ENCODE measurements around the gene PTP4A2. TPM values are rescaled to one million over a fixed set of nuclear protein-coding genes. Genes with fewer than 3 reads are reported as not detected.

Gene PTP4A2
- polyA plus RNA-seq, 1 donor: 194 TPM

GRCh38 chr1:31861346-31861745 lies 76.8 kb downstream of the PTP4A2 start:
- no peak for DNase-seq (ENCODE audit: low read depth)

GRCh38 chr1:31860581-31860980 lies 77.6 kb downstream of the PTP4A2 start:
- DNase-seq (ENCODE audit: low read depth): no peak

GRCh38 chr1:31859719-31860118 lies 78.4 kb downstream of the PTP4A2 start:
- DNase-seq (ENCODE audit: low read depth): no peak

GRCh38 chr1:31859044-31859443 lies 79.1 kb downstream of the PTP4A2 start:
- no peak for DNase-seq (ENCODE audit: low read depth)

GRCh38 chr1:31857863-31858262 lies 80.3 kb downstream of the PTP4A2 start:
- no peak for DNase-seq (ENCODE audit: low read depth)

Other genes with a start within 250 kb of the PTP4A2 start
- gene COL16A1, start 234.4 kb downstream of the PTP4A2 start, polyA plus RNA-seq (ENCODE audit: insufficient read length): 111 TPM
- 13.6 TPM for gene ADGRB2, start 174.0 kb downstream of the PTP4A2 start, polyA plus RNA-seq (ENCODE audit: insufficient read length)
- gene SPOCD1, start 122.3 kb downstream of the PTP4A2 start, polyA plus RNA-seq (ENCODE audit: insufficient read length): 0.32 TPM
- gene KHDRBS1, start 75.5 kb upstream of the PTP4A2 start, polyA plus RNA-seq (ENCODE audit: insufficient read length): 123 TPM
- gene TMEM39B, start 134.6 kb upstream of the PTP4A2 start, polyA plus RNA-seq (ENCODE audit: insufficient read length): 13.5 TPM
- gene KPNA6, start 169.7 kb upstream of the PTP4A2 start, polyA plus RNA-seq (ENCODE audit: insufficient read length): 23.4 TPM
- 28.5 TPM for gene TXLNA, start 241.3 kb upstream of the PTP4A2 start, polyA plus RNA-seq (ENCODE audit: insufficient read length)